Natural killer cell (primary cell): ENCODE measurements around the gene ATP2C2. TPM values are rescaled to one million over a fixed set of nuclear protein-coding genes. Genes with fewer than 3 reads are reported as not detected.
"Not testable (repeated sequence)": the region's sequence is repeated elsewhere in the genome, so short reads cannot be mapped to it uniquely, and the experiment has no call there.

Source experiments
- ATAC-seq, 3 donors: fragments of 150-1000 bp in 2 of 3; fragments of 200-7000 bp in 1 of 3; cut with Tn5 transposase; 1 replicate in 1 of 3; 2 replicates in 2 of 3; pipeline ENCODE4 v1.10.0; 2021; ENCODE audit warnings: mild to moderate bottlenecking in 2 of 3, moderate library complexity in 2 of 3
- DNase-seq, 2 donors: peaks; one replicate each; pipeline versions ENCODE4 v3.0.0 to v3.0.0-alpha.2; 2013 to 2021; ENCODE audit warnings: mixed read lengths in 1 of 2
- H3K27ac ChIP-seq: one replicate; pipeline ENCODE4 v1.5.1; 2013; ENCODE audit warnings: mild to moderate bottlenecking, low read length
- H3K27me3 ChIP-seq: one replicate; pipeline ENCODE4 v1.6.1; 2013; ENCODE audit warnings: low read length; ENCODE audit not compliant: control insufficient read depth, insufficient read depth
- H3K36me3 ChIP-seq: one replicate; pipeline ENCODE4 v1.6.1; 2013; ENCODE audit warnings: low read length; ENCODE audit not compliant: control insufficient read depth, insufficient read depth
- H3K4me1 ChIP-seq: one replicate; pipeline ENCODE4 v1.6.1; 2013; ENCODE audit warnings: low read length; ENCODE audit not compliant: control insufficient read depth, insufficient read depth
- H3K4me3 ChIP-seq: one replicate; pipeline ENCODE4 v1.5.1; 2013; ENCODE audit warnings: low read length
- H3K9me3 ChIP-seq: one replicate; pipeline ENCODE4 v1.6.1; 2013; ENCODE audit warnings: low read length; ENCODE audit not compliant: control insufficient read depth, insufficient read depth
- H3K27ac Mint-ChIP-seq, 2 donors: one replicate each; pipeline ENCODE4 v1.8.0; 2022; ENCODE audit warnings: mild to moderate bottlenecking in 2 of 2, mixed read lengths in 2 of 2, moderate library complexity in 1 of 2
- H3K27me3 Mint-ChIP-seq, 2 donors: one replicate each; pipeline ENCODE4 v1.8.0; 2022; ENCODE audit warnings: low read depth in 2 of 2, mixed read lengths in 2 of 2
- H3K36me3 Mint-ChIP-seq: one replicate; pipeline ENCODE4 v1.8.0; 2022; ENCODE audit warnings: mixed read lengths
- H3K4me1 Mint-ChIP-seq, 2 donors: one replicate each; pipeline ENCODE4 v1.8.0; 2022; ENCODE audit warnings: mixed read lengths in 2 of 2
- H3K4me3 Mint-ChIP-seq: one replicate; pipeline ENCODE4 v1.8.0; 2022; ENCODE audit warnings: mild to moderate bottlenecking, moderate library complexity, mixed read lengths
- H3K9me3 Mint-ChIP-seq, 2 donors: one replicate each; pipeline ENCODE4 v1.8.0; 2022; ENCODE audit warnings: mixed read lengths in 2 of 2
- WGBS: methylation state at CpG from one replicate; pipeline ENCODE4 v1.1.7; 2013; ENCODE audit warnings: missing lambda C conversion rate; ENCODE audit not compliant: insufficient coverage; 5-methylcytosine and 5-hydroxymethylcytosine counted together
- intact Hi-C: fragments of 100-400 bp; cut with micrococcal nuclease; formaldehyde crosslinking; loops from one replicate; pipeline ENCODE4 v1.14.2; 2022
- total RNA-seq, 4 donors: library from RNA; stranded (reverse); fragments of 120-200 nt in 1 of 4; gene quantifications; one replicate each; pipeline versions ENCODE4 v1.2.3 to v1.2.4, GENCODE V29; 2013 to 2022
- TF ChIP-seq, protein P1 (sequence below): fragments of 200-600 bp; IDR thresholded peaks from one replicate; pipeline ENCODE4 v1.8.0; 2022; ENCODE audit warnings: antibody characterized with exemption

The ATP2C2 gene
- total RNA-seq, 3 donors from 2014 or later (not counting 1 experiment from before 2014, with no cell fraction given) = not detected

GRCh38 chr16:84416407-84417321, 48.3 kb downstream of the ATP2C2 start:
- H3K9me3 ChIP-seq = no peaks in the 10 kb centered on the region
- no peak overlapping the region for H3K4me3 ChIP-seq
- DNase-seq = no peak
- no peaks in the 10 kb centered on the region for H3K9me3 Mint-ChIP-seq
- no peaks in the 10 kb centered on the region for H3K4me1 Mint-ChIP-seq
- no peaks in the 10 kb centered on the region for H3K36me3 ChIP-seq
- H3K4me3 Mint-ChIP-seq = no peak overlapping the region
- no peaks in the 10 kb centered on the region for H3K36me3 Mint-ChIP-seq
- no peaks in the 10 kb centered on the region for H3K4me1 ChIP-seq
- TF ChIP-seq, protein P1, sequence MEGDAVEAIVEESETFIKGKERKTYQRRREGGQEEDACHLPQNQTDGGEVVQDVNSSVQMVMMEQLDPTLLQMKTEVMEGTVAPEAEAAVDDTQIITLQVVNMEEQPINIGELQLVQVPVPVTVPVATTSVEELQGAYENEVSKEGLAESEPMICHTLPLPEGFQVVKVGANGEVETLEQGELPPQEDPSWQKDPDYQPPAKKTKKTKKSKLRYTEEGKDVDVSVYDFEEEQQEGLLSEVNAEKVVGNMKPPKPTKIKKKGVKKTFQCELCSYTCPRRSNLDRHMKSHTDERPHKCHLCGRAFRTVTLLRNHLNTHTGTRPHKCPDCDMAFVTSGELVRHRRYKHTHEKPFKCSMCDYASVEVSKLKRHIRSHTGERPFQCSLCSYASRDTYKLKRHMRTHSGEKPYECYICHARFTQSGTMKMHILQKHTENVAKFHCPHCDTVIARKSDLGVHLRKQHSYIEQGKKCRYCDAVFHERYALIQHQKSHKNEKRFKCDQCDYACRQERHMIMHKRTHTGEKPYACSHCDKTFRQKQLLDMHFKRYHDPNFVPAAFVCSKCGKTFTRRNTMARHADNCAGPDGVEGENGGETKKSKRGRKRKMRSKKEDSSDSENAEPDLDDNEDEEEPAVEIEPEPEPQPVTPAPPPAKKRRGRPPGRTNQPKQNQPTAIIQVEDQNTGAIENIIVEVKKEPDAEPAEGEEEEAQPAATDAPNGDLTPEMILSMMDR = no peak
- ATAC-seq = no peak
- peaks cover 6 to 12% of the 10 kb centered on the region in 2 donors for H3K27me3 Mint-ChIP-seq
- intact Hi-C loops = no loop called here
- no peak overlapping the region for H3K27ac ChIP-seq
- WGBS = 79% methylated on average over 20 of the region's 20 CpGs
- H3K27ac Mint-ChIP-seq = no peak overlapping the region
- H3K27me3 ChIP-seq = no peaks in the 10 kb centered on the region

DNA sequence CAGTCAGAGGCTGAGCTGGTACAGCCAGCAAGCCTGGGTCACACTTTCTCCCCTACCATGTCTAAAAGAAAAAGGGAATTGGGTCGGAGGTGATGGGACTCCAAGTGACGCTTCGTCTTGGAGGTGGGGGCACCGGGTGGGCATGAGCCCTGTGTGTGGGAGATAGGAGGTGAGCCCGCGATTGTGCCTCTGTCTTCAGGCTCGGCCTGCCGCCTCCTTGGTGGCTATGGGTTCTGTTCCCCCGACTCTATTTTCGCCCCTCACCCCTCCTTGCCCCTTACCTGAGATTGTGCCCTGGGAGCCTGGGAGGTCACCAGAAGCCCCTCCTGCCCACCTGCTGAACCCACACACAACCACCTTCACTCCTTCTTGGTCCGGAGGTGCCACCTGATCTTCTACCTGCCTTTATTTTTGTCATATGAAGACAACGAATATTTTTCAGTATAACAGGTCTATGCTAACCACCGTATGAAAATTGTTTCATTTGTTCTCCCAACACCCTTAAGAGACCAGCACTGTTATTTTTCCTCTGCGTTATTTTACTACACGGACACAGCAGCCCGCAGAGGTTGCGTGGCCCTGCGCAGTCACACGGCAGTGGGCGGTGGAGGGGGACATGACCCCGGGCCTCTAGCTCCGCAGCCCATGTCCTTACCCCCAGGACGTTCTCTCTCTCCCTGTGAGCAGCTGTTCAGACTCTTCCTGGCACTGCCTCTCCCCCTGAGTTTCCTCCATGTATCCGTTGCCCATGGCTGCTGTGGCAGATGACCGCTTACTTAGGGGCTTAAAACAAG, 49.9 kb downstream of the ATP2C2 start:
- Mint-ChIP-seq H3K27ac (no peak overlapping the region), H3K36me3 (no peaks in the 10 kb centered on the region), H3K27me3 (peaks cover 6 to 12% of the 10 kb centered on the region in 2 donors), H3K4me1 (no peaks in the 10 kb centered on the region), H3K9me3 (no peaks in the 10 kb centered on the region), H3K4me3 (no peak overlapping the region)
- DNase-seq = no peak
- H3K4me1 ChIP-seq = no peaks in the 10 kb centered on the region
- intact Hi-C loops = no loop called here
- ATAC-seq = no peak
- no peak overlapping the region for H3K4me3 ChIP-seq
- H3K27me3 ChIP-seq = no peaks in the 10 kb centered on the region
- no peak overlapping the region for H3K27ac ChIP-seq
- no peaks in the 10 kb centered on the region for H3K36me3 ChIP-seq
- 91% methylated on average over 25 of the region's 25 CpGs for WGBS
- peaks cover under 1% of the 10 kb centered on the region for H3K9me3 ChIP-seq
- TF ChIP-seq, protein P1 = no peak

GRCh38 chr16:84419730-84420129, 51.4 kb downstream of the ATP2C2 start:
- no peak for ATAC-seq
- Mint-ChIP-seq H3K36me3 (no peaks in the 10 kb centered on the region), H3K4me3 (no peak overlapping the region), H3K27ac (no peak overlapping the region), H3K9me3 (no peaks in the 10 kb centered on the region), H3K4me1 (no peaks in the 10 kb centered on the region), H3K27me3 (peaks cover 6 to 8% of the 10 kb centered on the region in 2 donors)
- no peak overlapping the region for H3K4me3 ChIP-seq
- no peaks in the 10 kb centered on the region for H3K27me3 ChIP-seq
- H3K9me3 ChIP-seq = peaks cover 4% of the 10 kb centered on the region
- TF ChIP-seq, protein P1 = no peak
- 86% methylated on average over 8 of the region's 8 CpGs for WGBS
- H3K36me3 ChIP-seq = no peaks in the 10 kb centered on the region
- H3K4me1 ChIP-seq = no peaks in the 10 kb centered on the region
- no peak for DNase-seq
- intact Hi-C loops = no loop called here
- H3K27ac ChIP-seq = no peak overlapping the region

GRCh38 chr16:84420556-84420955, 52.2 kb downstream of the ATP2C2 start:
- intact Hi-C loops, H3K27ac ChIP-seq: not testable (repeated sequence)

More at GRCh38 chr16:84420556-84420955, 52.2 kb downstream of the ATP2C2 start:
- not testable (repeated sequence) for H3K4me1 ChIP-seq, H3K9me3 ChIP-seq, DNase-seq, H3K4me3 Mint-ChIP-seq, H3K9me3 Mint-ChIP-seq, H3K4me3 ChIP-seq, ATAC-seq, H3K36me3 Mint-ChIP-seq, H3K27me3 ChIP-seq, H3K36me3 ChIP-seq, H3K27ac Mint-ChIP-seq, H3K27me3 Mint-ChIP-seq, H3K4me1 Mint-ChIP-seq
- WGBS = 75% methylated on average over 6 of the region's 6 CpGs
